ENCODE data around the gene AK8.

The AK8 gene

GRCh38 chr9:132810314-132810713 is 67.8 kb downstream of the AK8 start:
- Mint-ChIP-seq H3K27me3 (peaks cover 20% of the 10 kb centered on the region), H3K9me3 (ENCODE audit: low read depth) (no peaks in the 10 kb centered on the region), H3K36me3 (no peaks in the 10 kb centered on the region), H3K4me3 (no peak overlapping the region), H3K4me1 (ENCODE audit: low read depth) (no peaks in the 10 kb centered on the region), H3K27ac (no peak overlapping the region)

- Mint-ChIP-seq H3K36me3 (no peaks in the 10 kb centered on the region), H3K27me3 (peaks cover 20% of the 10 kb centered on the region), H3K4me1 (ENCODE audit: low read depth) (no peaks in the 10 kb centered on the region), H3K4me3 (no peak overlapping the region), H3K9me3 (ENCODE audit: low read depth) (no peaks in the 10 kb centered on the region), H3K27ac (no peak overlapping the region)
These were observed 68.3 kb downstream of the AK8 start for GRCh38 chr9:132809677-132810271.

- Mint-ChIP-seq H3K36me3 (no peaks in the 10 kb centered on the region), H3K27me3 (peaks cover 18% of the 10 kb centered on the region), H3K9me3 (ENCODE audit: low read depth) (no peaks in the 10 kb centered on the region), H3K4me3 (no peak overlapping the region), H3K27ac (no peak overlapping the region), H3K4me1 (ENCODE audit: low read depth) (no peaks in the 10 kb centered on the region)
These were observed 69.4 kb downstream of the AK8 start for GRCh38 chr9:132808645-132809044.

- Mint-ChIP-seq H3K36me3 (no peaks in the 10 kb centered on the region), H3K27ac (no peak overlapping the region), H3K4me3 (no peak overlapping the region), H3K9me3 (ENCODE audit: low read depth) (no peaks in the 10 kb centered on the region), H3K27me3 (peaks cover 20% of the 10 kb centered on the region), H3K4me1 (ENCODE audit: low read depth) (no peaks in the 10 kb centered on the region)
These were observed 71.2 kb downstream of the AK8 start for GRCh38 chr9:132806723-132807421.

GRCh38 chr9:132806306-132806705 is 71.8 kb downstream of the AK8 start:
- Mint-ChIP-seq H3K9me3 (ENCODE audit: low read depth) (no peaks in the 10 kb centered on the region), H3K27me3 (peaks cover 20% of the 10 kb centered on the region), H3K4me3 (no peak overlapping the region), H3K36me3 (no peaks in the 10 kb centered on the region), H3K4me1 (ENCODE audit: low read depth) (no peaks in the 10 kb centered on the region), H3K27ac (no peak overlapping the region)

- Mint-ChIP-seq H3K27ac (no peak overlapping the region), H3K36me3 (no peaks in the 10 kb centered on the region), H3K27me3 (peaks cover 18% of the 10 kb centered on the region), H3K4me3 (no peak overlapping the region), H3K4me1 (ENCODE audit: low read depth) (peaks cover 2% of the 10 kb centered on the region), H3K9me3 (ENCODE audit: low read depth) (no peaks in the 10 kb centered on the region)
These were observed 73.3 kb downstream of the AK8 start for GRCh38 chr9:132804576-132805295.

- Mint-ChIP-seq H3K4me3 (no peak overlapping the region), H3K27ac (no peak overlapping the region), H3K9me3 (ENCODE audit: low read depth) (no peaks in the 10 kb centered on the region), H3K36me3 (no peaks in the 10 kb centered on the region), H3K27me3 (peaks cover 11% of the 10 kb centered on the region), H3K4me1 (ENCODE audit: low read depth) (peaks cover 2% of the 10 kb centered on the region)
These were observed 75.8 kb downstream of the AK8 start for GRCh38 chr9:132802121-132802795.

GRCh38 chr9:132801659-132802058 is 76.4 kb downstream of the AK8 start:
- Mint-ChIP-seq H3K27ac (no peak overlapping the region), H3K27me3 (peaks cover 8% of the 10 kb centered on the region), H3K36me3 (no peaks in the 10 kb centered on the region), H3K9me3 (ENCODE audit: low read depth) (no peaks in the 10 kb centered on the region), H3K4me3 (no peak overlapping the region), H3K4me1 (ENCODE audit: low read depth) (peaks cover 2% of the 10 kb centered on the region)

GRCh38 chr9:132800038-132800648 is 77.9 kb downstream of the AK8 start:
- Mint-ChIP-seq H3K27me3 (peaks cover 10% of the 10 kb centered on the region), H3K9me3 (ENCODE audit: low read depth) (no peaks in the 10 kb centered on the region), H3K4me3 (no peak overlapping the region), H3K36me3 (no peaks in the 10 kb centered on the region), H3K27ac (no peak overlapping the region), H3K4me1 (ENCODE audit: low read depth) (peaks cover 2% of the 10 kb centered on the region)

- Mint-ChIP-seq H3K4me1 (ENCODE audit: low read depth) (peaks cover 2% of the 10 kb centered on the region), H3K36me3 (no peaks in the 10 kb centered on the region), H3K9me3 (ENCODE audit: low read depth) (no peaks in the 10 kb centered on the region), H3K27ac (no peak overlapping the region), H3K4me3 (no peak overlapping the region), H3K27me3 (peaks cover 14% of the 10 kb centered on the region)
These were observed 79.0 kb downstream of the AK8 start for GRCh38 chr9:132798817-132799790.

- Mint-ChIP-seq H3K4me1 (ENCODE audit: low read depth) (peaks cover 2% of the 10 kb centered on the region), H3K9me3 (ENCODE audit: low read depth) (no peaks in the 10 kb centered on the region), H3K4me3 (no peak overlapping the region), H3K27me3 (peaks cover 16% of the 10 kb centered on the region), H3K27ac (no peak overlapping the region), H3K36me3 (no peaks in the 10 kb centered on the region)
These were observed 80.0 kb downstream of the AK8 start for GRCh38 chr9:132797861-132798659.

GRCh38 chr9:132795511-132796303 is 82.4 kb downstream of the AK8 start:
- H3K27me3 Mint-ChIP-seq = peaks cover 10% of the 10 kb centered on the region
- no peak overlapping the region for H3K4me3 Mint-ChIP-seq
- H3K27ac Mint-ChIP-seq = no peak overlapping the region
- H3K36me3 Mint-ChIP-seq = no peaks in the 10 kb centered on the region
- H3K4me1 Mint-ChIP-seq (ENCODE audit: low read depth) = peaks cover 2% of the 10 kb centered on the region
- H3K9me3 Mint-ChIP-seq (ENCODE audit: low read depth) = no peaks in the 10 kb centered on the region

All from activated naive CD8-positive, alpha-beta T cell (primary cell).